A549 (cell line): ENCODE data around the gene GNA12. TPM values are rescaled to one million over a fixed set of nuclear protein-coding genes. Genes with fewer than 3 reads are reported as not detected.
A peak's percentile ranks its signal among the peaks of the same experiment; 100 is the strongest.

Experiments
- ATAC-seq, 2 experiments: fragments of 200-7000 bp in 1 of 2; fragments of >200 bp in 1 of 2; cut with Nextera tagmentation in 1 of 2; cut with Tn5 transposase in 1 of 2; 3 replicates each; pipeline versions ENCODE4 v1.8.0 to v1.9.1; 2018 to 2020; ENCODE audit warnings: mild to moderate bottlenecking in 1 of 2, moderate library complexity in 1 of 2
- CTCF ChIA-PET: fragments of 300-600 bp; sonication (Branson Sonifier 250); formaldehyde crosslinking; extraction: SDS; loops from one replicate; lab custom pipeline; 2021; ENCODE audit warnings: antibody characterized with exemption, inconsistent platforms; lab: Yijun Ruan, JAX
- POLR2A ChIA-PET: fragments of 350-600 bp; formaldehyde crosslinking; extraction: SDS; loops from one replicate; lab custom pipeline; 2021; ENCODE audit warnings: antibody characterized with exemption, inconsistent platforms; lab: Yijun Ruan, JAX
- DNase-seq, 2 experiments: peaks; one replicate each; pipeline versions ENCODE4 v3.0.0 to v3.0.0-alpha.2; 2011 to 2016; ENCODE audit warnings: low read depth in 1 of 2, low spot score in 1 of 2
- FAIRE-seq: peaks from 2 replicates; lab custom pipeline; 2011; peaks lifted over from hg19 to GRCh38; lab: Jason Lieb, UNC
- H3K27ac ChIP-seq, 2 experiments: fragments of >200 bp; sonication (Bioruptor Twin); formaldehyde crosslinking; 3 replicates each; pipeline ENCODE4 v1.5.1; 2016 to 2017
- H3K4me1 ChIP-seq: fragments of >200 bp; sonication (Bioruptor Twin); formaldehyde crosslinking; 3 replicates; pipeline ENCODE4 v1.6.1; 2016
- H3K4me2 ChIP-seq: fragments of >200 bp; sonication (Bioruptor Twin); formaldehyde crosslinking; 3 replicates; pipeline ENCODE4 v1.6.1; 2016
- H3K4me3 ChIP-seq: fragments of >200 bp; sonication (Bioruptor Twin); formaldehyde crosslinking; 3 replicates; pipeline ENCODE4 v1.5.1; 2016
- H3K9me3 ChIP-seq: fragments of >200 bp; sonication (Bioruptor Twin); formaldehyde crosslinking; 3 replicates; pipeline ENCODE4 v1.6.1; 2016
- ATOH8 ChIP-seq: fragments of 250-450 bp; sonication (Bioruptor Pico); IDR thresholded peaks from 2 replicates; pipeline ENCODE4 v1.5.0; 2020; ENCODE audit warnings: low read depth, mild to moderate bottlenecking, moderate library complexity
- CHD2 ChIP-seq: fragments of 150-350 bp; IDR thresholded peaks from 2 replicates; pipeline ENCODE4 v1.6.1; 2014; ENCODE audit warnings: low read length; ENCODE audit not compliant: partially characterized antibody
- EHF ChIP-seq: fragments of 250-450 bp; sonication (Bioruptor Pico); IDR thresholded peaks from 2 replicates; pipeline ENCODE4 v1.5.0; 2020; ENCODE audit warnings: mild to moderate bottlenecking
- EHMT2 ChIP-seq: fragments of 200-600 bp; sonication (generic); IDR thresholded peaks from 2 replicates; pipeline ENCODE4 v1.6.1; 2016; ENCODE audit warnings: antibody characterized with exemption, low read depth, mild to moderate bottlenecking, moderate library complexity
- ELK1 ChIP-seq: fragments of 150-350 bp; IDR thresholded peaks from 2 replicates; pipeline ENCODE4 v1.6.1; 2014; ENCODE audit warnings: low read depth, mild to moderate bottlenecking, low read length
- ESRRA ChIP-seq: fragments of 150-350 bp; IDR thresholded peaks from 2 replicates; pipeline ENCODE4 v1.6.1; 2014; ENCODE audit warnings: mild to moderate bottlenecking, low read length, borderline replicate concordance
- FOSB ChIP-seq: fragments of 250-450 bp; sonication (Bioruptor Pico); IDR thresholded peaks from 2 replicates; pipeline ENCODE4 v1.5.0; 2020; ENCODE audit warnings: mild to moderate bottlenecking, moderate library complexity
- FOXS1 ChIP-seq: fragments of 250-450 bp; sonication (Bioruptor Pico); IDR thresholded peaks from 2 replicates; pipeline ENCODE4 v1.5.0; 2020; ENCODE audit warnings: mild to moderate bottlenecking, moderate library complexity
- GATA3 ChIP-seq: IDR thresholded peaks from 2 replicates; pipeline ENCODE4 v1.6.1; 2012; ENCODE audit warnings: borderline replicate concordance
- HEYL ChIP-seq: fragments of 250-450 bp; sonication (Bioruptor Pico); IDR thresholded peaks from 2 replicates; pipeline ENCODE4 v1.8.0; 2021; ENCODE audit warnings: mild to moderate bottlenecking, moderate library complexity
- HMGXB4 ChIP-seq: fragments of 250-450 bp; sonication (Bioruptor Pico); IDR thresholded peaks from 2 replicates; pipeline ENCODE4 v1.5.0; 2021; ENCODE audit warnings: mild to moderate bottlenecking, moderate library complexity, borderline replicate concordance
- HOXA7 ChIP-seq: fragments of 250-450 bp; sonication (Bioruptor Pico); IDR thresholded peaks from 2 replicates; pipeline ENCODE4 v1.5.0; 2020; ENCODE audit warnings: mild to moderate bottlenecking, moderate library complexity
- JUN ChIP-seq, 2 experiments: fragments of >200 bp; sonication (Bioruptor Twin); formaldehyde crosslinking; IDR thresholded peaks; 2 replicates in 1 of 2; 3 replicates in 1 of 2; pipeline ENCODE4 v1.6.1; 2016 to 2017
- JUNB ChIP-seq: fragments of >200 bp; sonication (Bioruptor Twin); formaldehyde crosslinking; IDR thresholded peaks from 2 replicates; pipeline ENCODE4 v1.6.1; 2016
- MAFK ChIP-seq: fragments of 450-650 bp; IDR thresholded peaks from 2 replicates; pipeline ENCODE4 v1.6.1; 2014; ENCODE audit not compliant: partially characterized antibody
- MYC ChIP-seq: IDR thresholded peaks from 2 replicates; pipeline ENCODE4 v1.6.1; 2012; ENCODE audit warnings: mild to moderate bottlenecking, inconsistent platforms, low read length, improper control_type of control experiment, borderline replicate concordance
- PHF8 ChIP-seq: fragments of 200-600 bp; sonication (generic); IDR thresholded peaks from 2 replicates; pipeline ENCODE4 v1.6.1; 2016; ENCODE audit warnings: low read depth, mild to moderate bottlenecking, antibody characterized with exemption, moderate library complexity, borderline replicate concordance
- POLR2A ChIP-seq: IDR thresholded peaks from 2 replicates; pipeline ENCODE4 v1.6.1; 2012; ENCODE audit warnings: mild to moderate bottlenecking, low read length
- RAD21 ChIP-seq, 2 experiments: fragments of >200 bp in 1 of 2; sonication (Bioruptor Twin) in 1 of 2; formaldehyde crosslinking in 1 of 2; IDR thresholded peaks in 1 of 2; conservative IDR thresholded peaks in 1 of 2; 2 replicates in 1 of 2; 3 replicates in 1 of 2; pipeline ENCODE4 v1.6.1; 2012 to 2018; ENCODE audit warnings: inconsistent platforms in 1 of 2
- RCOR1 ChIP-seq: fragments of 150-350 bp; IDR thresholded peaks from 2 replicates; pipeline ENCODE4 v1.6.1; 2014; ENCODE audit warnings: antibody characterized with exemption, low read length, low read depth
- TFCP2L1 ChIP-seq: fragments of 250-450 bp; sonication (Bioruptor Pico); IDR thresholded peaks from 2 replicates; pipeline ENCODE4 v1.5.0; 2021; ENCODE audit warnings: mild to moderate bottlenecking
- TP53 ChIP-seq: fragments of 250-450 bp; sonication (Bioruptor Pico); IDR thresholded peaks from 2 replicates; pipeline ENCODE4 v1.5.0; 2021; ENCODE audit warnings: mild to moderate bottlenecking, moderate library complexity
- ZFP36 ChIP-seq: fragments of 450-650 bp; IDR thresholded peaks from 2 replicates; pipeline ENCODE4 v1.6.1; 2014; ENCODE audit warnings: borderline replicate concordance; ENCODE audit not compliant: partially characterized antibody
- WGBS: methylation state at CpG from one replicate; pipeline ENCODE4 v1.1.6; 2017; ENCODE audit errors: missing lambda C conversion rate; 5-methylcytosine and 5-hydroxymethylcytosine counted together
- polyA plus RNA-seq, 4 experiments: library from polyadenylated mRNA; depleted of rRNA in 3 of 4; stranded (reverse); fragments of >200 nt; fragmentation: RNase III in 1 of 4; extraction: RNeasy Plus Mini Kit Qiagen cat#74134 plus additional on column Dnase treatment in 1 of 4; gene quantifications; 2 replicates in 3 of 4; 3 replicates in 1 of 4; pipeline ENCODE4 v1.2.3, GENCODE V29; 2011 to 2017

GNA12 gene
- polyA plus RNA-seq, 2 of the 4 experiments (the other 2 are of a cell fraction) = 33.0 to 43.7 TPM

GRCh38 chr7:2796358-2797352 is 47.5 kb downstream of the GNA12 start:
- FAIRE-seq = no peak
- Histone ChIP-seq H3K9me3 (no peaks in the 10 kb centered on the region), H3K4me2 (no peak overlapping the region), H3K27ac (peak overlapping the region in 1 of 2 experiments; percentile 1; a peak in 1 of 6 replicates), H3K4me3 (no peak overlapping the region), H3K4me1 (peaks cover 15% of the 10 kb centered on the region)
- DNase-seq = no peak
- TF ChIP-seq RCOR1 = no peak
- no peak for TF ChIP-seq PHF8
- TF ChIP-seq FOSB = no peak
- TF ChIP-seq CHD2 = no peak
- TF ChIP-seq HOXA7 (CRISPR knock-in tag) = no peak
- TF ChIP-seq MYC = no peak
- TF ChIP-seq JUNB = no peak
- ChIA-PET CTCF (interaction anchor here (0.8 to 1.1 kb wide), 2 partner anchors 23 to 69 kb away, joined by 3 read pairs; no protein-coding TSS in a partner anchor), POLR2A (no interaction called here)
- WGBS = 85% methylated on average over 20 of the region's 20 CpGs
- ATAC-seq = no peak; a peak in 2 of 6 replicates

GRCh38 chr7:2795906-2796305 is 48.2 kb downstream of the GNA12 start:
- FAIRE-seq (no peak), DNase-seq (no peak), ATAC-seq (no peak)
- CTCF ChIA-PET = interaction anchor here (0.6 to 0.9 kb wide), 6 partner anchors 14 to 125 kb away, joined by 3 to 5 read pairs (median 3); no protein-coding TSS in a partner anchor
- Histone ChIP-seq H3K4me1 (peaks cover 7% of the 10 kb centered on the region; the same call in 2 of the 3 replicates), H3K9me3 (no peaks in the 10 kb centered on the region), H3K27ac (no peak overlapping the region), H3K4me2 (no peak overlapping the region), H3K4me3 (no peak overlapping the region)
- POLR2A ChIA-PET = interaction anchor here (0.7 kb wide), 1 partner anchor 1754 kb away, joined by 5 read pairs; no protein-coding TSS in a partner anchor
- WGBS = 87% methylated on average over 9 of the region's 9 CpGs
- no peak for TF ChIP-seq RAD21 (conservative IDR thresholded peaks at IDR 0.05 in 1 of 2, IDR thresholded peaks at IDR 0.05 in 1 of 2)
- no peak for TF ChIP-seq HMGXB4
- TF ChIP-seq ZFP36 = no peak
- TF ChIP-seq TP53 = no peak
- TF ChIP-seq GATA3 = no peak
- no peak for TF ChIP-seq HEYL (CRISPR knock-in tag)
- TF ChIP-seq ATOH8 (CRISPR knock-in tag) = no peak
- no peak for TF ChIP-seq PHF8
- TF ChIP-seq MAFK = no peak

GRCh38 chr7:2794836-2795636 is 49.1 kb downstream of the GNA12 start:
- Histone ChIP-seq H3K4me3 (no peak overlapping the region), H3K4me2 (no peak overlapping the region), H3K9me3 (no peaks in the 10 kb centered on the region), H3K4me1 (peaks cover 6% of the 10 kb centered on the region; the same call in 1 of the 3 replicates), H3K27ac (no peak overlapping the region)
- ATAC-seq = no peak
- POLR2A ChIA-PET = interaction anchor here (0.7 kb wide), 2 partner anchors 13 to 1755 kb away, joined by 3 to 5 read pairs; no protein-coding TSS in a partner anchor
- no peak for FAIRE-seq
- CTCF ChIA-PET = interaction anchor here (0.6 to 1.6 kb wide), 7 partner anchors 8 to 124 kb away, joined by 3 to 5 read pairs (median 3); no protein-coding TSS in a partner anchor
- WGBS = 89% methylated on average over 17 of the region's 17 CpGs
- no peak for DNase-seq
- no peak for TF ChIP-seq ELK1
- TF ChIP-seq FOXS1 = no peak
- TF ChIP-seq POLR2A = no peak
- no peak for TF ChIP-seq JUN (IDR thresholded peaks at IDR 0.05)
- TF ChIP-seq JUNB = no peak
- no peak for TF ChIP-seq MYC
- no peak for TF ChIP-seq EHMT2
- no peak for TF ChIP-seq ESRRA
- no peak for TF ChIP-seq EHF (CRISPR knock-in tag)
- no peak for TF ChIP-seq TFCP2L1 (CRISPR knock-in tag)
